H1 (cell line): ENCODE results near the gene ARHGAP4. TPM values are rescaled to one million over a fixed set of nuclear protein-coding genes. Genes with fewer than 3 reads are reported as not detected.

Experiments used
- CTCF ChIA-PET: fragments of 300-600 bp; sonication (Branson Sonifier 250); formaldehyde crosslinking; loops from one replicate; lab custom pipeline; 2021; ENCODE audit not compliant: partially characterized antibody; lab: Charles Lee
- POLR2A ChIA-PET: fragments of 300-600 bp; sonication (Branson Sonifier 250); formaldehyde crosslinking; loops from one replicate; lab custom pipeline; 2021; ENCODE audit warnings: inconsistent platforms; ENCODE audit not compliant: partially characterized antibody; lab: Charles Lee
- DNase-seq, 2 experiments: peaks; one replicate each; pipeline versions ENCODE4 v3.0.0 to v3.0.0-alpha.2; 2010 to 2022; ENCODE audit warnings: low spot score in 2 of 2, low read depth in 1 of 2, mixed read lengths in 1 of 2
- FAIRE-seq: peaks from 2 replicates; lab custom pipeline; 2011; peaks lifted over from hg19 to GRCh38; lab: Jason Lieb, UNC
- H2AFZ ChIP-seq: 2 replicates; pipeline ENCODE4 v1.8.1; 2012; ENCODE audit warnings: low read length, inconsistent platforms
- H2AK5ac ChIP-seq: 2 replicates; pipeline ENCODE4 v1.6.1; 2013; ENCODE audit warnings: low read depth, low read length
- H2BK120ac ChIP-seq: replicated peaks from 2 replicates; pipeline ENCODE3; 2013; ENCODE audit warnings: low read depth, low read length, inconsistent platforms
- H2BK12ac ChIP-seq: 2 replicates; pipeline ENCODE4 v1.6.1; 2013; ENCODE audit warnings: low read depth, low read length
- H2BK15ac ChIP-seq: 2 replicates; pipeline ENCODE4 v1.6.1; 2013; ENCODE audit warnings: low read length
- H2BK20ac ChIP-seq: 2 replicates; pipeline ENCODE4 v1.6.1; 2013; ENCODE audit warnings: low read length
- H2BK5ac ChIP-seq: 2 replicates; pipeline ENCODE4 v1.6.1; 2013; ENCODE audit warnings: low read depth, low read length
- H3K14ac ChIP-seq: 2 replicates; pipeline ENCODE4 v1.6.1; 2013; ENCODE audit warnings: inconsistent platforms; ENCODE audit not compliant: insufficient read length
- H3K18ac ChIP-seq: 2 replicates; pipeline ENCODE4 v1.6.1; 2013; ENCODE audit warnings: low read length; ENCODE audit errors: extremely low read depth
- H3K23ac ChIP-seq: 2 replicates; pipeline ENCODE4 v1.6.1; 2013; ENCODE audit warnings: inconsistent platforms; ENCODE audit not compliant: insufficient read length
- H3K23me2 ChIP-seq: 2 replicates; pipeline ENCODE4 v1.6.1; 2013; ENCODE audit warnings: low read depth, low read length
- H3K27ac ChIP-seq: 2 replicates; pipeline ENCODE4 v1.6.1; 2011; ENCODE audit warnings: low read depth, low read length, inconsistent platforms
- H3K27me3 ChIP-seq, 4 experiments: replicated peaks in 1 of 4; 1 replicate in 1 of 4; 2 replicates in 3 of 4; pipeline versions ENCODE4 v1.6.1 to v1.8.1; 2011 to 2013; ENCODE audit warnings: low read length in 3 of 4, mild to moderate bottlenecking in 3 of 4, inconsistent platforms in 2 of 4, mixed read lengths in 2 of 4, moderate library complexity in 1 of 4; ENCODE audit not compliant: control insufficient read depth in 3 of 4, insufficient read depth in 3 of 4; ENCODE audit errors: extremely low read depth in 1 of 4
- H3K36me3 ChIP-seq, 4 experiments: 2 replicates each; pipeline versions ENCODE4 v1.6.1 to v1.8.1; 2011 to 2013; ENCODE audit warnings: mild to moderate bottlenecking in 4 of 4, low read length in 3 of 4, moderate library complexity in 2 of 4, control low read depth in 1 of 4, inconsistent platforms in 1 of 4; ENCODE audit not compliant: insufficient read depth in 4 of 4, control insufficient read depth in 2 of 4
- H3K4ac ChIP-seq: replicated peaks from 2 replicates; pipeline ENCODE3; 2013; ENCODE audit warnings: low read length, low read depth, mixed read lengths, inconsistent platforms; ENCODE audit not compliant: insufficient read length
- H3K4me1 ChIP-seq, 4 experiments: replicated peaks in 1 of 4; 1 replicate in 1 of 4; 2 replicates in 3 of 4; pipeline versions ENCODE4 v1.6.1 to v1.8.1; 2011 to 2013; ENCODE audit warnings: low read length in 3 of 4, inconsistent platforms in 2 of 4, mixed read lengths in 1 of 4; ENCODE audit not compliant: insufficient read depth in 4 of 4, control insufficient read depth in 3 of 4
- H3K4me2 ChIP-seq, 2 experiments: 2 replicates each; pipeline versions ENCODE4 v1.6.1 to v1.8.1; 2011 to 2013; ENCODE audit warnings: low read depth in 2 of 2, low read length in 2 of 2, control low read depth in 1 of 2, inconsistent platforms in 1 of 2, mild to moderate bottlenecking in 1 of 2; ENCODE audit not compliant: insufficient read depth in 1 of 2
- H3K4me3 ChIP-seq, 4 experiments: fragments of 200-600, 300-600 bp in 1 of 4; sonication (generic), shearing (Covaris generic), sonication (Bioruptor Twin) in 1 of 4; 2 replicates each; pipeline versions ENCODE4 v1.5.1 to v1.8.1; 2011 to 2016; ENCODE audit warnings: low read length in 4 of 4, low read depth in 3 of 4, control low read depth in 2 of 4, inconsistent platforms in 2 of 4, mild to moderate bottlenecking in 2 of 4, mixed read lengths in 1 of 4, moderate library complexity in 1 of 4; ENCODE audit not compliant: insufficient read depth in 2 of 4; ENCODE audit errors: extremely low read depth in 1 of 4
- H3K56ac ChIP-seq: replicated peaks from 2 replicates; pipeline ENCODE3; 2013; ENCODE audit warnings: low read depth, mild to moderate bottlenecking, mixed read lengths, low read length, inconsistent platforms; ENCODE audit not compliant: insufficient read length
- H3K79me1 ChIP-seq: 2 replicates; pipeline ENCODE4 v1.6.1; 2013; ENCODE audit warnings: low read depth, low read length, control low read depth
- H3K79me2 ChIP-seq, 2 experiments: 2 replicates each; pipeline versions ENCODE4 v1.6.1 to v1.8.1; 2012 to 2013; ENCODE audit warnings: low read length in 2 of 2, mild to moderate bottlenecking in 2 of 2, inconsistent platforms in 1 of 2; ENCODE audit not compliant: insufficient read depth in 2 of 2, control insufficient read depth in 1 of 2
- H3K9ac ChIP-seq, 4 experiments: replicated peaks in 1 of 4; 1 replicate in 1 of 4; 2 replicates in 3 of 4; pipeline versions ENCODE4 v1.6.1 to v1.8.1; 2011 to 2013; ENCODE audit warnings: low read depth in 3 of 4, low read length in 3 of 4, control low read depth in 2 of 4, mild to moderate bottlenecking in 2 of 4, moderate library complexity in 2 of 4, inconsistent platforms in 1 of 4; ENCODE audit errors: extremely low read depth in 1 of 4
- H3K9me3 ChIP-seq, 2 experiments: 2 replicates each; pipeline versions ENCODE4 v1.6.1 to v1.8.1; 2012 to 2013; ENCODE audit warnings: mild to moderate bottlenecking in 2 of 2, moderate library complexity in 2 of 2, control low read depth in 1 of 2, inconsistent platforms in 1 of 2, low read depth in 1 of 2, low read length in 1 of 2, mixed read lengths in 1 of 2; ENCODE audit not compliant: insufficient read depth in 2 of 2
- H4K20me1 ChIP-seq, 2 experiments: replicated peaks in 1 of 2; 2 replicates each; pipeline versions ENCODE3 to v1.8.1; 2011 to 2013; ENCODE audit warnings: inconsistent platforms in 2 of 2, low read length in 2 of 2, mild to moderate bottlenecking in 1 of 2; ENCODE audit not compliant: insufficient read depth in 2 of 2, control insufficient read depth in 1 of 2
- H4K5ac ChIP-seq: 2 replicates; pipeline ENCODE4 v1.6.1; 2013; ENCODE audit warnings: low read length, low read depth, mixed read lengths, inconsistent platforms; ENCODE audit not compliant: insufficient read length
- H4K8ac ChIP-seq: 2 replicates; pipeline ENCODE4 v1.8.0; 2013; ENCODE audit warnings: mild to moderate bottlenecking, moderate library complexity, low read length, inconsistent platforms; ENCODE audit not compliant: insufficient read depth; ENCODE audit errors: extremely low read depth
- H4K91ac ChIP-seq: replicated peaks from 2 replicates; pipeline ENCODE3; 2013; ENCODE audit warnings: low read length, mixed read lengths, inconsistent platforms; ENCODE audit not compliant: insufficient read length
- BRCA1 ChIP-seq: IDR thresholded peaks from 2 replicates; pipeline ENCODE4 v1.6.1; 2012; ENCODE audit warnings: low read depth, low read length, improper control_type of control experiment
- POLR2AphosphoS5 ChIP-seq: IDR thresholded peaks from 2 replicates; pipeline ENCODE4 v1.6.1; 2011; ENCODE audit warnings: low read depth, low read length
- SRF ChIP-seq: IDR thresholded peaks from 2 replicates; pipeline ENCODE4 v1.6.1; 2011; ENCODE audit warnings: mild to moderate bottlenecking, low read depth, low read length, moderate library complexity
- WGBS, 2 experiments: shearing (Covaris generic) in 1 of 2; methylation state at CpG; one replicate each; pipeline versions ENCODE4 v1.1.6 to v1.1.7; 2013 to 2015; ENCODE audit warnings: low lambda C conversion rate in 2 of 2, mixed read lengths in 2 of 2, inconsistent platforms in 1 of 2, low coverage in 1 of 2, missing lambda C conversion rate in 1 of 2; ENCODE audit not compliant: insufficient replicate concordance in 2 of 2, insufficient coverage in 1 of 2, insufficient read length in 1 of 2; ENCODE audit errors: extremely low coverage in 1 of 2, missing lambda C conversion rate in 1 of 2; 5-methylcytosine and 5-hydroxymethylcytosine counted together
- polyA plus RNA-seq, 7 experiments: library from polyadenylated mRNA; depleted of rRNA in 3 of 7; stranded (reverse) in 5 of 7; unstranded in 2 of 7; fragments of >200 nt in 5 of 7; fragments of 200-250 nt in 2 of 7; gene quantifications; 1 replicate in 5 of 7; 2 replicates in 1 of 7; 4 replicates in 1 of 7; pipeline versions ENCODE4 v1.2.1 to v1.2.3, GENCODE V29; 2011 to 2013; ENCODE audit warnings: missing spikeins in 2 of 7, mixed read lengths in 2 of 7
- total RNA-seq: library from RNA; stranded (reverse); fragmentation: NEBNext Ultra II Directional; extraction: Animal tissue kit (Norgen Biotek cat#: 25700); gene quantifications from 2 replicates; pipeline ENCODE4 v1.2.1, GENCODE V29; 2021

ARHGAP4 gene
- total and polyA plus RNA-seq, 2 of the 8 experiments (the other 6 are each of a cell fraction or from before 2014, with no cell fraction given): 23.9 to 26.0 TPM

GRCh38 chrX:153956044-153956907, 30.2 kb upstream of the ARHGAP4 start:
- Histone ChIP-seq H3K4ac (no peak overlapping the region), H2BK20ac (no peak overlapping the region), H3K4me2 (no peak overlapping the region), H3K18ac (no peak overlapping the region), H3K23me2 (no peaks in the 10 kb centered on the region), H4K91ac (no peak overlapping the region), H3K56ac (no peak overlapping the region), H4K5ac (no peak overlapping the region), H2BK5ac (no peak overlapping the region; the same call in 1 of the 2 replicates), H3K14ac (no peak overlapping the region), H2BK12ac (no peak overlapping the region), H3K9me3 (no peaks in the 10 kb centered on the region), H2AK5ac (no peak overlapping the region), H2BK120ac (no peak overlapping the region), H3K4me1 (no peaks in the 10 kb centered on the region), H3K36me3 (peaks cover 22 to 95% (median 61%) of the 10 kb centered on the region in 4 experiments; a peak in 7 of 8 replicates), H3K4me3 (no peak overlapping the region), H3K79me2 (no peaks in the 10 kb centered on the region), H3K27me3 (no peaks in the 10 kb centered on the region), H4K8ac (no peak overlapping the region), H2BK15ac (no peak overlapping the region)
- DNase-seq (no peak), FAIRE-seq (no peak)
- 91% methylated on average over 18 of the region's 35 CpGs; no CpG with 5 or more reads in 1 of the 2 experiments for WGBS, 2 experiments
- CTCF ChIA-PET: interaction anchor here (0.6 kb wide), 1 partner anchor 938 kb away, joined by 3 read pairs; no protein-coding TSS in a partner anchor
- POLR2A ChIA-PET: interaction anchor here (5.0 kb wide), 1 partner anchor 12 kb away, joined by 26 read pairs; no protein-coding TSS in a partner anchor
- TF ChIP-seq SRF (no peak), POLR2AphosphoS5 (peak; percentile 54; the same call in 1 of the 2 replicates), BRCA1 (no peak)
- TF ChIP-seq, all 59 proteins: peak for 1
- Histone ChIP-seq H3K79me1 (no peaks in the 10 kb centered on the region), H3K23ac (no peak overlapping the region), H3K27ac (no peak overlapping the region), H3K9ac (no peak overlapping the region), H2AFZ (no peak overlapping the region), H4K20me1 (peaks cover 2 to 6% of the 10 kb centered on the region in 2 experiments)
